AG04450 (cell line): ENCODE data around the gene FCHO2. TPM values are rescaled to one million over a fixed set of nuclear protein-coding genes. Genes with fewer than 3 reads are reported as not detected.

ENCODE experiments used
- CTCF ChIA-PET: fragments of 300-600, 350-600 bp; formaldehyde crosslinking; extraction: SDS; loops from one replicate; lab custom pipeline; 2022; ENCODE audit warnings: antibody characterized with exemption, inconsistent platforms; lab: Charles Lee
- POLR2A ChIA-PET: fragments of 350-600 bp; formaldehyde crosslinking; extraction: SDS; loops from one replicate; lab custom pipeline; 2021; ENCODE audit warnings: antibody characterized with exemption, inconsistent platforms; lab: Yijun Ruan, JAX
- DNase-seq: peaks from one replicate; pipeline ENCODE4 v3.0.0-alpha.2; 2011; ENCODE audit warnings: low read depth, low spot score
- H3K27ac ChIP-seq: one replicate; pipeline ENCODE4 v1.5.1; 2012; ENCODE audit warnings: low read depth, low read length, control low read depth
- H3K27me3 ChIP-seq: one replicate; pipeline ENCODE4 v1.6.0; 2012; ENCODE audit warnings: low read length; ENCODE audit not compliant: control insufficient read depth, insufficient read depth
- H3K4me3 ChIP-seq: 2 replicates; pipeline ENCODE4 v1.5.1; 2011; ENCODE audit warnings: mild to moderate bottlenecking, low read depth, low read length, control low read depth
- H3K9me3 ChIP-seq: 2 replicates; pipeline ENCODE4 v1.5.1; 2012; ENCODE audit warnings: low read length; ENCODE audit not compliant: control insufficient read depth, insufficient read depth
- CTCF ChIP-seq: IDR thresholded peaks from 2 replicates; pipeline ENCODE4 v1.5.1; 2011; ENCODE audit warnings: low read depth, low read length, control low read depth, inconsistent platforms
- polyA plus RNA-seq: library from polyadenylated mRNA; depleted of rRNA; stranded (reverse); fragments of >200 nt; gene quantifications from 2 replicates; pipeline ENCODE4 v1.2.3, GENCODE V29; 2011

FCHO2 gene
- polyA plus RNA-seq, 1 experiment = 10.4 TPM

GRCh38 chr5:73093943-73094342 lies 138.1 kb downstream of the FCHO2 start:
- no peak for TF ChIP-seq CTCF
- ChIA-PET CTCF (interaction anchor here (1.2 kb wide), 1 partner anchor 122 kb away, joined by 4 read pairs; no protein-coding TSS in a partner anchor), POLR2A (no interaction called here)
- no peak overlapping the region for H3K4me3 ChIP-seq
- no peaks in the 10 kb centered on the region for H3K27me3 ChIP-seq
- H3K27ac ChIP-seq = no peak overlapping the region
- H3K9me3 ChIP-seq = peaks cover 7% of the 10 kb centered on the region; the same call in 1 of the 2 replicates
- DNase-seq = no peak

- H3K27ac ChIP-seq = no peak overlapping the region
- H3K9me3 ChIP-seq = peaks cover 7% of the 10 kb centered on the region; the same call in 1 of the 2 replicates
- no peak overlapping the region for H3K4me3 ChIP-seq
- H3K27me3 ChIP-seq = no peaks in the 10 kb centered on the region
- no peak for DNase-seq
- ChIA-PET CTCF (interaction anchor here (1.2 kb wide), 1 partner anchor 121 kb away, joined by 4 read pairs; no protein-coding TSS in a partner anchor), POLR2A (no interaction called here)
- TF ChIP-seq CTCF = no peak
Observed at GRCh38 chr5:73094415-73094814, 138.6 kb downstream of the FCHO2 start.

GRCh38 chr5:73095564-73096238 lies 139.9 kb downstream of the FCHO2 start:
- ChIA-PET POLR2A (no interaction called here), CTCF (interaction anchor here (0.7 to 1.6 kb wide), 4 partner anchors 12 to 442 kb away, joined by 3 to 9 read pairs (median 4); no protein-coding TSS in a partner anchor)
- Histone ChIP-seq H3K9me3 (peaks cover 7% of the 10 kb centered on the region; the same call in 1 of the 2 replicates), H3K27me3 (no peaks in the 10 kb centered on the region), H3K27ac (no peak overlapping the region), H3K4me3 (no peak overlapping the region)
- TF ChIP-seq CTCF = no peak
- DNase-seq = no peak

- CTCF ChIA-PET = interaction anchor here (0.7 to 1.6 kb wide), 3 partner anchors 119 to 442 kb away, joined by 3 to 9 read pairs (median 6); no protein-coding TSS in a partner anchor
- H3K27ac ChIP-seq = no peak overlapping the region
- POLR2A ChIA-PET = no interaction called here
- H3K4me3 ChIP-seq = no peak overlapping the region
- no peak for TF ChIP-seq CTCF
- H3K27me3 ChIP-seq = no peaks in the 10 kb centered on the region
- no peak for DNase-seq
- H3K9me3 ChIP-seq = peaks cover 7% of the 10 kb centered on the region; the same call in 1 of the 2 replicates
Observed at GRCh38 chr5:73096239-73096575, 140.4 kb downstream of the FCHO2 start.

- no peak overlapping the region for H3K27ac ChIP-seq
- H3K9me3 ChIP-seq = peaks cover 7% of the 10 kb centered on the region; the same call in 1 of the 2 replicates
- CTCF ChIA-PET = interaction anchor here (1.2 kb wide), 1 partner anchor 118 kb away, joined by 5 read pairs; no protein-coding TSS in a partner anchor
- no peak for TF ChIP-seq CTCF
- POLR2A ChIA-PET = no interaction called here
- DNase-seq = no peak
- H3K4me3 ChIP-seq = no peak overlapping the region
- no peaks in the 10 kb centered on the region for H3K27me3 ChIP-seq
Observed at GRCh38 chr5:73097740-73098139, 141.9 kb downstream of the FCHO2 start.
